IMR-90 (cell line): Measurements from ENCODE around the gene DNAH6. TPM values are rescaled to one million over a fixed set of nuclear protein-coding genes. Genes with fewer than 3 reads are reported as not detected.

Experiments
- ATAC-seq: fragments of 200-7000 bp; cut with Tn5 transposase; 2 replicates; pipeline ENCODE4 v1.9.1; 2020; ENCODE audit warnings: low read depth, mild to moderate bottlenecking, moderate library complexity
- BruUV-seq: library from RNA; stranded (reverse); fragments of 400-500 nt; replicated peaks from 2 replicates; lab custom pipeline; 2021; lab: Mats Ljungman, UMichigan
- CTCF ChIA-PET: fragments of 300-600 bp; formaldehyde crosslinking; extraction: SDS; loops from one replicate; lab custom pipeline; 2021; ENCODE audit warnings: antibody characterized with exemption; lab: Yijun Ruan, JAX
- POLR2A ChIA-PET: fragments of 300-600 bp; sonication (Branson Sonifier 250); formaldehyde crosslinking; loops from one replicate; lab custom pipeline; 2022; ENCODE audit warnings: antibody characterized with exemption; ENCODE audit not compliant: unreplicated experiment; lab: Charles Lee
- DNase-seq: peaks from one replicate; pipeline ENCODE4 v3.0.0; 2013
- H2AFZ ChIP-seq: replicated peaks from 2 replicates; pipeline ENCODE3; 2013; ENCODE audit warnings: low read length, mild to moderate bottlenecking; ENCODE audit not compliant: poor library complexity
- H2AK5ac ChIP-seq: 2 replicates; pipeline ENCODE4 v1.6.1; 2013; ENCODE audit warnings: low read depth, low read length, inconsistent platforms
- H2AK9ac ChIP-seq: replicated peaks from 2 replicates; pipeline ENCODE3; 2013; ENCODE audit warnings: mild to moderate bottlenecking, low read depth, low read length, moderate library complexity; ENCODE audit not compliant: poor library complexity
- H2BK120ac ChIP-seq: 2 replicates; pipeline ENCODE4 v1.6.1; 2013; ENCODE audit warnings: low read depth, low read length, inconsistent platforms
- H2BK15ac ChIP-seq: 3 replicates; pipeline ENCODE4 v1.6.1; 2013; ENCODE audit warnings: low read depth, low read length, inconsistent platforms
- H2BK20ac ChIP-seq: 2 replicates; pipeline ENCODE4 v1.6.1; 2013; ENCODE audit warnings: low read depth, mild to moderate bottlenecking, inconsistent platforms, low read length, moderate library complexity
- H2BK5ac ChIP-seq: 2 replicates; pipeline ENCODE4 v1.6.1; 2013; ENCODE audit warnings: mild to moderate bottlenecking, low read depth, low read length, inconsistent platforms; ENCODE audit not compliant: poor library complexity, severe bottlenecking
- H3K14ac ChIP-seq: replicated peaks from 2 replicates; pipeline ENCODE4 v1.6.1; 2013; ENCODE audit warnings: low read depth, low read length, inconsistent platforms
- H3K18ac ChIP-seq: 2 replicates; pipeline ENCODE4 v1.6.1; 2013; ENCODE audit warnings: low read depth, low read length, control low read depth
- H3K23ac ChIP-seq: 2 replicates; pipeline ENCODE4 v1.6.1; 2013; ENCODE audit warnings: low read depth, low read length, inconsistent platforms
- H3K27ac ChIP-seq: 2 replicates; pipeline ENCODE4 v1.5.1; 2013; ENCODE audit warnings: mild to moderate bottlenecking, control low read depth, low read length; ENCODE audit not compliant: insufficient read depth
- H3K27me3 ChIP-seq: 2 replicates; pipeline ENCODE4 v1.6.1; 2013; ENCODE audit warnings: low read length; ENCODE audit not compliant: control insufficient read depth, insufficient read depth
- H3K36me3 ChIP-seq: 2 replicates; pipeline ENCODE4 v1.6.1; 2013; ENCODE audit warnings: low read length, mixed read lengths; ENCODE audit not compliant: control insufficient read depth, insufficient read depth
- H3K4ac ChIP-seq: 2 replicates; pipeline ENCODE4 v1.6.1; 2013; ENCODE audit warnings: low read depth, low read length, inconsistent platforms
- H3K4me1 ChIP-seq: 2 replicates; pipeline ENCODE4 v1.6.1; 2013; ENCODE audit warnings: low read length, mixed read lengths; ENCODE audit not compliant: control insufficient read depth, insufficient read depth
- H3K4me2 ChIP-seq: 2 replicates; pipeline ENCODE4 v1.6.1; 2013; ENCODE audit warnings: low read depth, mild to moderate bottlenecking, control low read depth, low read length, moderate library complexity
- H3K4me3 ChIP-seq: 2 replicates; pipeline ENCODE4 v1.5.1; 2013; ENCODE audit warnings: low read depth, mild to moderate bottlenecking, control low read depth, low read length, moderate library complexity; ENCODE audit not compliant: insufficient read depth
- H3K56ac ChIP-seq: 2 replicates; pipeline ENCODE4 v1.6.1; 2013; ENCODE audit warnings: low read length, inconsistent platforms; ENCODE audit not compliant: insufficient read depth; ENCODE audit errors: extremely low read depth
- H3K79me1 ChIP-seq, 2 experiments: 2 replicates each; pipeline ENCODE4 v1.6.1; 2013; ENCODE audit warnings: low read length in 2 of 2, inconsistent platforms in 1 of 2, low read depth in 1 of 2
- H3K9ac ChIP-seq: 2 replicates; pipeline ENCODE4 v1.6.1; 2013; ENCODE audit warnings: low read depth, low read length, control low read depth
- H3K9me1 ChIP-seq: 2 replicates; pipeline ENCODE4 v1.6.1; 2013; ENCODE audit warnings: low read length, inconsistent platforms; ENCODE audit not compliant: insufficient read depth
- H3K9me3 ChIP-seq: 2 replicates; pipeline ENCODE4 v1.6.1; 2013; ENCODE audit warnings: low read length; ENCODE audit not compliant: control insufficient read depth, insufficient read depth
- H4K20me1 ChIP-seq: 2 replicates; pipeline ENCODE4 v1.6.1; 2013; ENCODE audit warnings: low read length, inconsistent platforms; ENCODE audit not compliant: insufficient read depth
- H4K5ac ChIP-seq: 2 replicates; pipeline ENCODE4 v1.6.1; 2013; ENCODE audit warnings: mild to moderate bottlenecking, low read depth, low read length, control low read depth
- H4K8ac ChIP-seq, 2 experiments: 2 replicates each; pipeline ENCODE4 v1.6.1; 2013; ENCODE audit warnings: low read depth in 2 of 2, low read length in 2 of 2, control low read depth in 1 of 2, inconsistent platforms in 1 of 2
- H4K91ac ChIP-seq: 2 replicates; pipeline ENCODE4 v1.6.1; 2013; ENCODE audit warnings: low read depth, low read length, inconsistent platforms; ENCODE audit not compliant: insufficient read depth
- BHLHE40 ChIP-seq: fragments of 150-350 bp; IDR thresholded peaks from 2 replicates; pipeline ENCODE4 v1.6.1; 2016; ENCODE audit warnings: mild to moderate bottlenecking, low read depth, low read length
- CEBPB ChIP-seq: IDR thresholded peaks from 2 replicates; pipeline ENCODE4 v1.6.1; 2012; ENCODE audit warnings: low read depth, low read length, improper control_type of control experiment
- CHD1 ChIP-seq: IDR thresholded peaks from 2 replicates; pipeline ENCODE4 v1.6.1; 2012; ENCODE audit warnings: low read depth, low read length, improper control_type of control experiment
- FOS ChIP-seq: fragments of 150-350 bp; IDR thresholded peaks from 2 replicates; pipeline ENCODE4 v1.6.1; 2016; ENCODE audit warnings: low read depth, low read length
- MAFK ChIP-seq: IDR thresholded peaks from 2 replicates; pipeline ENCODE4 v1.6.1; 2012; ENCODE audit warnings: low read depth, low read length, improper control_type of control experiment
- MAZ ChIP-seq: IDR thresholded peaks from 2 replicates; pipeline ENCODE4 v1.6.1; 2012; ENCODE audit warnings: low read depth, mild to moderate bottlenecking, low read length, improper control_type of control experiment, moderate library complexity, borderline replicate concordance
- MXI1 ChIP-seq: IDR thresholded peaks from 2 replicates; pipeline ENCODE4 v1.6.1; 2012; ENCODE audit warnings: low read depth, mild to moderate bottlenecking, low read length, moderate library complexity, borderline replicate concordance
- NFE2L2 ChIP-seq: fragments of 150-350 bp; IDR thresholded peaks from 2 replicates; pipeline ENCODE4 v1.6.1; 2016; ENCODE audit warnings: low read depth, mild to moderate bottlenecking, low read length
- POLR2A ChIP-seq: IDR thresholded peaks from 2 replicates; pipeline ENCODE4 v1.6.1; 2012; ENCODE audit warnings: mild to moderate bottlenecking, low read depth, low read length
- RAD21 ChIP-seq: IDR thresholded peaks from 2 replicates; pipeline ENCODE4 v1.6.1; 2012; ENCODE audit warnings: low read length, improper control_type of control experiment
- RCOR1 ChIP-seq: IDR thresholded peaks from 2 replicates; pipeline ENCODE4 v1.6.1; 2012; ENCODE audit warnings: mild to moderate bottlenecking, low read length, improper control_type of control experiment; ENCODE audit not compliant: insufficient replicate concordance
- RFX5 ChIP-seq: IDR thresholded peaks from 2 replicates; pipeline ENCODE4 v1.8.0; 2012; ENCODE audit warnings: low read depth, mild to moderate bottlenecking, low read length, moderate library complexity
- SMC3 ChIP-seq: fragments of 150-350 bp; IDR thresholded peaks from 2 replicates; pipeline ENCODE4 v1.6.1; 2016; ENCODE audit warnings: low read depth, mild to moderate bottlenecking, antibody characterized with exemption, low read length, moderate library complexity
- dilution Hi-C: fragments of 300-500 bp; cut with HindIII; formaldehyde crosslinking; loops from one replicate; pipeline ENCODE4 v1.14.3; 2018; ENCODE audit warnings: low sequenced_read_pairs; ENCODE audit not compliant: unreplicated experiment
- in situ Hi-C: fragments of 300-500 bp; cut with MboI; formaldehyde crosslinking; loops from 3 replicates; pipeline ENCODE4 v1.14.3; 2019; ENCODE audit warnings: low sequenced_read_pairs, inconsistent platforms, mixed read lengths
- intact Hi-C: fragments of 100-400 bp; cut with micrococcal nuclease; formaldehyde crosslinking; loops from 2 replicates; pipeline ENCODE4 v1.10.0; 2022
- polyA plus RNA-seq, 3 experiments: library from polyadenylated mRNA; depleted of rRNA; stranded (reverse); fragments of >200 nt; gene quantifications; 2 replicates each; pipeline ENCODE4 v1.2.3, GENCODE V29; 2012; ENCODE audit warnings: low replicate concordance in 1 of 3
- total RNA-seq: library from RNA; depleted of rRNA; stranded (reverse); fragments of >200 nt; gene quantifications from 2 replicates; pipeline ENCODE4 v1.2.3, GENCODE V29; 2012
- TF ChIP-seq, protein P1 (sequence below): conservative IDR thresholded peaks from 2 replicates; pipeline ENCODE4 v1.5.1; 2012; ENCODE audit warnings: mild to moderate bottlenecking, low read depth, low read length, improper control_type of control experiment
- TF ChIP-seq, protein P2 (sequence below): fragments of 150-350 bp; IDR thresholded peaks from 2 replicates; pipeline ENCODE4 v1.6.1; 2017; ENCODE audit warnings: mild to moderate bottlenecking, antibody characterized with exemption, low read length, low read depth
- TF ChIP-seq, protein P3 (sequence below): fragments of 150-350 bp; IDR thresholded peaks from 2 replicates; pipeline ENCODE4 v1.6.1; 2016; ENCODE audit warnings: low read depth, mild to moderate bottlenecking, low read length, moderate library complexity, borderline replicate concordance

DNAH6 gene
- total and polyA plus RNA-seq, 2 of the 4 experiments (the other 2 are of a cell fraction): under 0.01 to 0.07 TPM

DNA sequence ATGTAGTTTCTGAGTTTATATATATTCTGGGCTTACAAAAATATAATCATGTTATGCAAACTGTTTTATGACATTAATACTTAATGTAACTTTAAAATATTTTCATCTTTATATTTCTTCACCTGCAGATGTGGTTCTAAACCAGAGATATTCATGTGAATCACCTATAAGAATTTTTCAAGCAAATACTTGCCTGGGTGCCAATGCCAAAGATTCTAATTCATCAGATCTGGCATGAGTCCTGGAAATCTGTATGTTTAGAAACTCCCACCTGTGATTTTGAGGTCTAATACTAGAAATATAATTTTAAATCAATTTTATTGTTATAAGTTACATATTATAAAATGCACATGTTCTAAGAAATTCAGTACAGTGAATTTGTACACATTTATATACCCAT lies 19.9 kb upstream of the DNAH6 start:
- intact Hi-C loops: loop anchor here (5.0 kb wide), 1 partner anchor 371 kb away; no protein-coding TSS in a partner anchor
- Histone ChIP-seq H3K27ac (no peak overlapping the region), H2AK5ac (no peak overlapping the region), H3K56ac (no peak overlapping the region), H3K9me1 (peaks cover 5% of the 10 kb centered on the region), H3K9me3 (no peaks in the 10 kb centered on the region), H2BK20ac (no peak overlapping the region), H4K20me1 (no peaks in the 10 kb centered on the region), H3K27me3 (no peaks in the 10 kb centered on the region), H3K9ac (no peak overlapping the region), H3K79me1 (no peaks in the 10 kb centered on the region), H3K4me3 (no peak overlapping the region), H2AK9ac (no peak overlapping the region), H3K4ac (no peak overlapping the region), H2AFZ (no peak overlapping the region), H3K4me2 (no peak overlapping the region), H4K5ac (no peak overlapping the region), H2BK15ac (no peak overlapping the region), H3K14ac (no peak overlapping the region), H2BK120ac (no peak overlapping the region), H4K91ac (no peak overlapping the region), H2BK5ac (no peak overlapping the region), H3K18ac (no peak overlapping the region), H3K4me1 (peaks cover 4% of the 10 kb centered on the region), H4K8ac (no peak overlapping the region), H3K36me3 (no peaks in the 10 kb centered on the region), H3K23ac (no peak overlapping the region)
- dilution Hi-C loops: no loop called here
- BruUV-seq: no TSS peak
- TF ChIP-seq CHD1: no peak
- TF ChIP-seq MAFK: no peak
- no peak for TF ChIP-seq NFE2L2
- no peak for TF ChIP-seq CEBPB
- TF ChIP-seq POLR2A: no peak
- TF ChIP-seq, protein P1, sequence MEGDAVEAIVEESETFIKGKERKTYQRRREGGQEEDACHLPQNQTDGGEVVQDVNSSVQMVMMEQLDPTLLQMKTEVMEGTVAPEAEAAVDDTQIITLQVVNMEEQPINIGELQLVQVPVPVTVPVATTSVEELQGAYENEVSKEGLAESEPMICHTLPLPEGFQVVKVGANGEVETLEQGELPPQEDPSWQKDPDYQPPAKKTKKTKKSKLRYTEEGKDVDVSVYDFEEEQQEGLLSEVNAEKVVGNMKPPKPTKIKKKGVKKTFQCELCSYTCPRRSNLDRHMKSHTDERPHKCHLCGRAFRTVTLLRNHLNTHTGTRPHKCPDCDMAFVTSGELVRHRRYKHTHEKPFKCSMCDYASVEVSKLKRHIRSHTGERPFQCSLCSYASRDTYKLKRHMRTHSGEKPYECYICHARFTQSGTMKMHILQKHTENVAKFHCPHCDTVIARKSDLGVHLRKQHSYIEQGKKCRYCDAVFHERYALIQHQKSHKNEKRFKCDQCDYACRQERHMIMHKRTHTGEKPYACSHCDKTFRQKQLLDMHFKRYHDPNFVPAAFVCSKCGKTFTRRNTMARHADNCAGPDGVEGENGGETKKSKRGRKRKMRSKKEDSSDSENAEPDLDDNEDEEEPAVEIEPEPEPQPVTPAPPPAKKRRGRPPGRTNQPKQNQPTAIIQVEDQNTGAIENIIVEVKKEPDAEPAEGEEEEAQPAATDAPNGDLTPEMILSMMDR: no peak
- TF ChIP-seq, protein P2, sequence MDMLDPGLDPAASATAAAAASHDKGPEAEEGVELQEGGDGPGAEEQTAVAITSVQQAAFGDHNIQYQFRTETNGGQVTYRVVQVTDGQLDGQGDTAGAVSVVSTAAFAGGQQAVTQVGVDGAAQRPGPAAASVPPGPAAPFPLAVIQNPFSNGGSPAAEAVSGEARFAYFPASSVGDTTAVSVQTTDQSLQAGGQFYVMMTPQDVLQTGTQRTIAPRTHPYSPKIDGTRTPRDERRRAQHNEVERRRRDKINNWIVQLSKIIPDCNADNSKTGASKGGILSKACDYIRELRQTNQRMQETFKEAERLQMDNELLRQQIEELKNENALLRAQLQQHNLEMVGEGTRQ: no peak
- TF ChIP-seq BHLHE40: no peak
- TF ChIP-seq MAZ: no peak
- TF ChIP-seq RFX5: no peak
- no peak for TF ChIP-seq SMC3
- no peak for TF ChIP-seq RCOR1
- TF ChIP-seq MXI1: no peak
- no peak for TF ChIP-seq RAD21
- TF ChIP-seq, protein P3, sequence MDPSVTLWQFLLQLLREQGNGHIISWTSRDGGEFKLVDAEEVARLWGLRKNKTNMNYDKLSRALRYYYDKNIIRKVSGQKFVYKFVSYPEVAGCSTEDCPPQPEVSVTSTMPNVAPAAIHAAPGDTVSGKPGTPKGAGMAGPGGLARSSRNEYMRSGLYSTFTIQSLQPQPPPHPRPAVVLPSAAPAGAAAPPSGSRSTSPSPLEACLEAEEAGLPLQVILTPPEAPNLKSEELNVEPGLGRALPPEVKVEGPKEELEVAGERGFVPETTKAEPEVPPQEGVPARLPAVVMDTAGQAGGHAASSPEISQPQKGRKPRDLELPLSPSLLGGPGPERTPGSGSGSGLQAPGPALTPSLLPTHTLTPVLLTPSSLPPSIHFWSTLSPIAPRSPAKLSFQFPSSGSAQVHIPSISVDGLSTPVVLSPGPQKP: no peak
- TF ChIP-seq FOS: no peak
- ChIA-PET CTCF (no interaction called here), POLR2A (no interaction called here)
- no peak for ATAC-seq
- no peak for DNase-seq
- in situ Hi-C loops: loop anchor here (10.0 to 25.0 kb wide), 3 partner anchors 138 to 791 kb away; no protein-coding TSS in a partner anchor
